ENCODE results near the gene ABHD12. TPM values are rescaled to one million over a fixed set of nuclear protein-coding genes. Genes with fewer than 3 reads are reported as not detected.

Gene ABHD12
- total RNA-seq, 2 donors from 2014 or later: 48.5 to 49.8 TPM

DNA sequence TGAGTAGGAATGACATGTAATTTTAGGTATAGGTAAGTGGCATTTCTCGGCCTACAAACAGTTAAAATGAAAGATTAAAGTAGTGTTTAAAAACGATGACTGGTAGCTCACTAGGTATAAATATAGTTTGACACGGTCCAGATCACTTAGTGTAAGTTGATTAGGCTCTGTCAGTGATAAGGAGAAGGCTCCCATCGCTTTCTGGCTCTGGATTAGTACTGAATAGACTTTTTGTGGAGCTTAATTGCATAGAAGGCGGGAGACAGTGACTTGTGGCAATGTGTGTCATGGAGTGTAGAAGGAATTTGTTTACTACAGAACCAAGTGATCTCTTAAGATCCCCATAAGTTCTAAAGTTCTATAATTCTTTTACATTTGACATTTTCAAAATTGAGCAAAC is 136.1 kb downstream of the ABHD12 start:
- Histone ChIP-seq H3K4me1 (ENCODE audit: control insufficient read depth in 1 of 2, low read depth in 2 of 2) (peaks cover 25 to 70% of the 10 kb centered on the region in 2 donors), H3K9me3 (no peaks in the 10 kb centered on the region), H3K4me3 (no peak overlapping the region), H3K36me3 (peaks cover 4% of the 10 kb centered on the region), H3K27me3 (replicated peaks; ENCODE audit: insufficient read depth) (no peaks in the 10 kb centered on the region), H3K27ac (peak overlapping the region; percentile 44 to 64)
- ATAC-seq (ENCODE audit: insufficient number of reproducible peaks, low FRiP score, low read depth) (no peak), DNase-seq (ENCODE audit: low spot score) (no peak)
- TF ChIP-seq CTCF (IDR thresholded peaks at IDR 0.05): no peak

GRCh38 chr20:25253606-25254275 is 136.9 kb downstream of the ABHD12 start:
- DNase-seq (ENCODE audit: low spot score): no peak
- no peak for ATAC-seq (ENCODE audit: insufficient number of reproducible peaks, low FRiP score, low read depth)
- Histone ChIP-seq H3K4me1 (ENCODE audit: control insufficient read depth in 1 of 2, low read depth in 2 of 2) (peaks cover 25 to 76% of the 10 kb centered on the region in 2 donors), H3K4me3 (no peak overlapping the region), H3K27ac (no peak overlapping the region), H3K27me3 (replicated peaks; ENCODE audit: insufficient read depth) (no peaks in the 10 kb centered on the region), H3K9me3 (no peaks in the 10 kb centered on the region), H3K36me3 (no peaks in the 10 kb centered on the region)
- no peak for TF ChIP-seq CTCF (IDR thresholded peaks at IDR 0.05)

DNA sequence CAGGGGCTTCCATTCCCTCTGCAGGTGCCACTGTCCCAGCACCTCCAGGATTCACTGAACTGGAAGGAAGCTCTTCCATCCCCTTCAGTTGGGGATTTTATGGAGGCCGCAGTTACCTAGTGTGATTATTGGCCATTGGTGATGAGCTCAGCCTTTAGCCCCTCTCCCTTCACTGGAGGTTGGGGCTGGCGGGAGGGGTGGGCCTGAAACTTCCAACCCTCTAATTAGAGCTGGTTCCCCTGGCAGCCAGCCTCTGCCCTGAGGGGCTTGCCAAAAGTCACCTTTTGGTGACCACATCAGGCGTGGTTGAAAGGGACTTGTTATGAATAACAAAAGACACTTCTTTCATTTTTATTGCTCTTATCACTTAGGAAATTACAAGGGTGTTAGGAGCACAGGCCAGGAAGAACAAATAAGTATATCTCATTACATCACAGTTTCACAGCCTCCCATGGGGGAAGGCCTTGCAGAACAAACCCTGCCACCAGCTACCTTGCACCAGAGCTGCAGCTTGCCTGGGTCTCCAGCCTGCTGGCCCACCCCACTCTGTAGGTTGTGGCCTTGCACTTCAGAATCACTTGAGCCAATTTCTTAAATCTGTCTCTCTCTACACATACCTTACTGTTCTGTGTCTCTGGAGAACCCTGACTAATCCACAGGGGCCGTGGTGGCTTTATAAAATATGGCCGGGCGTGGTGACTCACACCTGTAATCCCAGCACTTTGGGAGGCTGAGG is 137.8 kb downstream of the ABHD12 start:
- Histone ChIP-seq H3K9me3 (no peaks in the 10 kb centered on the region), H3K27me3 (replicated peaks; ENCODE audit: insufficient read depth) (no peaks in the 10 kb centered on the region), H3K36me3 (no peaks in the 10 kb centered on the region), H3K27ac (no peak overlapping the region), H3K4me1 (ENCODE audit: control insufficient read depth in 1 of 2, low read depth in 2 of 2) (peaks cover 25 to 76% of the 10 kb centered on the region in 2 donors), H3K4me3 (no peak overlapping the region)
- ATAC-seq (ENCODE audit: insufficient number of reproducible peaks, low FRiP score, low read depth) (no peak), DNase-seq (ENCODE audit: low spot score) (no peak)
- TF ChIP-seq CTCF (IDR thresholded peaks at IDR 0.05): no peak

GRCh38 chr20:25252230-25252651 is 138.4 kb downstream of the ABHD12 start:
- H3K4me3 ChIP-seq: no peak overlapping the region
- H3K36me3 ChIP-seq: no peaks in the 10 kb centered on the region
- ATAC-seq (ENCODE audit: insufficient number of reproducible peaks, low FRiP score, low read depth): no peak
- no peak overlapping the region for H3K27ac ChIP-seq
- no peaks in the 10 kb centered on the region for H3K9me3 ChIP-seq
- peaks cover 25 to 75% of the 10 kb centered on the region in 2 donors for H3K4me1 ChIP-seq (ENCODE audit: control insufficient read depth in 1 of 2, low read depth in 2 of 2)
- H3K27me3 ChIP-seq (replicated peaks; ENCODE audit: insufficient read depth): no peaks in the 10 kb centered on the region
- no peak for TF ChIP-seq CTCF (IDR thresholded peaks at IDR 0.05)
- DNase-seq (ENCODE audit: low spot score): no peak

- no peak for ATAC-seq (ENCODE audit: insufficient number of reproducible peaks, low FRiP score, low read depth)
- Histone ChIP-seq H3K36me3 (no peaks in the 10 kb centered on the region), H3K9me3 (no peaks in the 10 kb centered on the region), H3K4me3 (no peak overlapping the region), H3K4me1 (ENCODE audit: control insufficient read depth in 1 of 2, low read depth in 2 of 2) (peaks cover 30 to 74% of the 10 kb centered on the region in 2 donors), H3K27me3 (replicated peaks; ENCODE audit: insufficient read depth) (no peaks in the 10 kb centered on the region), H3K27ac (no peak overlapping the region)
- TF ChIP-seq CTCF (IDR thresholded peaks at IDR 0.05): no peak
- no peak for DNase-seq (ENCODE audit: low spot score)
Measured at GRCh38 chr20:25251558-25251957, 139.1 kb downstream of the ABHD12 start.

All from thoracic aorta (tissue), 2 donors.